Measurements from ENCODE around the gene HECW1.

HECW1 gene

GRCh38 chr7:43110791-43111535 is 1.5 kb upstream of the HECW1 start:
- Histone ChIP-seq H3K79me2 (ENCODE audit: insufficient read depth, low read length) (no peaks in the 10 kb centered on the region), H3F3A (ENCODE audit: low read depth) (no peaks in the 10 kb centered on the region), H3K9me2 (replicated peaks; ENCODE audit: low read depth, low read length) (no peaks in the 10 kb centered on the region), H3K4me3 (ENCODE audit: low read length, poor library complexity, severe bottlenecking) (no peak overlapping the region), H3K9me3 (ENCODE audit: insufficient read depth, low read depth, low read length) (no peaks in the 10 kb centered on the region), H3K9ac (ENCODE audit: low read depth, low read length, poor library complexity, severe bottlenecking) (no peak overlapping the region), H3K4me2 (ENCODE audit: low read depth, low read length, poor library complexity, severe bottlenecking) (no peak overlapping the region), H3K27me3 (ENCODE audit: insufficient read depth, low read length, poor library complexity, severe bottlenecking) (no peaks in the 10 kb centered on the region), H4K20me1 (ENCODE audit: insufficient read depth, low read length, poor library complexity, severe bottlenecking) (no peaks in the 10 kb centered on the region), H3K4me1 (ENCODE audit: insufficient read depth, low read length, poor library complexity, severe bottlenecking) (no peaks in the 10 kb centered on the region), H2AFZ (ENCODE audit: low read length) (no peak overlapping the region), H3K36me3 (ENCODE audit: insufficient read depth, low read length) (no peaks in the 10 kb centered on the region)
- TF ChIP-seq CTCF (conservative IDR thresholded peaks at IDR 0.05; ENCODE audit: low read length) (no peak), EZH2phosphoT487 (IDR thresholded peaks at IDR 0.05; ENCODE audit: borderline replicate concordance) (no peak)

- H3K4me3 ChIP-seq (ENCODE audit: low read length, poor library complexity, severe bottlenecking), result no peak overlapping the region
- H3K27me3 ChIP-seq (ENCODE audit: insufficient read depth, low read length, poor library complexity, severe bottlenecking), result no peaks in the 10 kb centered on the region
- H2AFZ ChIP-seq (ENCODE audit: low read length), result no peak overlapping the region
- no peaks in the 10 kb centered on the region for H3K9me2 ChIP-seq (replicated peaks; ENCODE audit: low read depth, low read length)
- H3K4me2 ChIP-seq (ENCODE audit: low read depth, low read length, poor library complexity, severe bottlenecking), result no peak overlapping the region
- TF ChIP-seq CTCF (conservative IDR thresholded peaks at IDR 0.05; ENCODE audit: low read length) (no peak), EZH2phosphoT487 (IDR thresholded peaks at IDR 0.05; ENCODE audit: borderline replicate concordance) (no peak)
- H3K9ac ChIP-seq (ENCODE audit: low read depth, low read length, poor library complexity, severe bottlenecking), result no peak overlapping the region
- no peaks in the 10 kb centered on the region for H3K36me3 ChIP-seq (ENCODE audit: insufficient read depth, low read length)
- no peaks in the 10 kb centered on the region for H4K20me1 ChIP-seq (ENCODE audit: insufficient read depth, low read length, poor library complexity, severe bottlenecking)
- H3K9me3 ChIP-seq (ENCODE audit: insufficient read depth, low read depth, low read length), result no peaks in the 10 kb centered on the region
- H3K79me2 ChIP-seq (ENCODE audit: insufficient read depth, low read length), result no peaks in the 10 kb centered on the region
- no peaks in the 10 kb centered on the region for H3K4me1 ChIP-seq (ENCODE audit: insufficient read depth, low read length, poor library complexity, severe bottlenecking)
- no peaks in the 10 kb centered on the region for H3F3A ChIP-seq (ENCODE audit: low read depth)
These were observed 603 bp upstream of the HECW1 start for GRCh38 chr7:43111630-43112458.

GRCh38 chr7:43112941-43113621 is 634 bp downstream of the HECW1 start:
- H3K4me1 ChIP-seq (ENCODE audit: insufficient read depth, low read length, poor library complexity, severe bottlenecking), result no peaks in the 10 kb centered on the region
- no peaks in the 10 kb centered on the region for H4K20me1 ChIP-seq (ENCODE audit: insufficient read depth, low read length, poor library complexity, severe bottlenecking)
- TF ChIP-seq EZH2phosphoT487 (IDR thresholded peaks at IDR 0.05; ENCODE audit: borderline replicate concordance), result no peak
- no peaks in the 10 kb centered on the region for H3F3A ChIP-seq (ENCODE audit: low read depth)
- no peaks in the 10 kb centered on the region for H3K36me3 ChIP-seq (ENCODE audit: insufficient read depth, low read length)
- H3K4me3 ChIP-seq (ENCODE audit: low read length, poor library complexity, severe bottlenecking), result no peak overlapping the region
- no peaks in the 10 kb centered on the region for H3K79me2 ChIP-seq (ENCODE audit: insufficient read depth, low read length)
- H3K9me3 ChIP-seq (ENCODE audit: insufficient read depth, low read depth, low read length), result no peaks in the 10 kb centered on the region
- no peaks in the 10 kb centered on the region for H3K9me2 ChIP-seq (replicated peaks; ENCODE audit: low read depth, low read length)
- H3K4me2 ChIP-seq (ENCODE audit: low read depth, low read length, poor library complexity, severe bottlenecking), result no peak overlapping the region
- H3K9ac ChIP-seq (ENCODE audit: low read depth, low read length, poor library complexity, severe bottlenecking), result no peak overlapping the region
- H2AFZ ChIP-seq (ENCODE audit: low read length), result no peak overlapping the region
- H3K27me3 ChIP-seq (ENCODE audit: insufficient read depth, low read length, poor library complexity, severe bottlenecking), result no peaks in the 10 kb centered on the region
